HCT116 (cell line): ENCODE measurements around the gene TDRD7.

Source experiments
- ELF1 ChIP-seq: IDR thresholded peaks from 2 replicates; pipeline ENCODE4 v1.6.1; 2012; ENCODE audit warnings: low read depth, borderline replicate concordance
- EZH2 ChIP-seq: fragments of 200-600 bp; sonication (generic); IDR thresholded peaks from 2 replicates; pipeline ENCODE4 v1.6.1; 2017; ENCODE audit warnings: antibody characterized with exemption, mixed run types
- JUND ChIP-seq: IDR thresholded peaks from 2 replicates; pipeline ENCODE4 v1.6.1; 2012
- POLR2AphosphoS5 ChIP-seq: IDR thresholded peaks from 2 replicates; pipeline ENCODE4 v1.6.1; 2011; ENCODE audit warnings: mild to moderate bottlenecking, low read depth, low read length, moderate library complexity
- TF ChIP-seq, protein P1 (sequence below), 3 experiments: fragments of 200-600 bp in 1 of 3; sonication (generic) in 1 of 3; IDR thresholded peaks in 2 of 3; conservative IDR thresholded peaks in 1 of 3; 2 replicates each; pipeline ENCODE4 v1.5.1; 2012 to 2017; ENCODE audit warnings: low read depth in 2 of 3, low read length in 2 of 3, antibody characterized with exemption in 1 of 3, borderline replicate concordance in 1 of 3, control low read depth in 1 of 3, mild to moderate bottlenecking in 1 of 3, mixed read lengths in 1 of 3, mixed run types in 1 of 3, moderate library complexity in 1 of 3; ENCODE audit not compliant: insufficient read depth in 1 of 3

DNA sequence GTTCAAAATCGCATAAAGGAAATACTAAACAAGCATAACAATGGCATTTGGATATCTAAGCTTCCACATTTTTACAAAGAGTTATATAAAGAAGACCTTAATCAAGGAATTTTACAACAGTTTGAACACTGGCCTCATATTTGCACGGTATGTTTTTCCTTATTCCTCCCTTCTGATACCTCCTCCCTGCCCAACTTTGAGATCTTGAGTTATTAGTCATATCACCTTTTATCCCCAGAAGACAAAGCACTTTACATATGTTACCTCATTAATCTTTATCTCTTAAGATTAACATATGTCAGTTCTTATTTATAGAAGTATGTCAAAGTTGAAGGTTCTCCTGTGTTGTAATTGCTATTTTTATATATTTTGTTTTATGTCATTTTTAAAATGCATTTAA, 29.8 kb downstream of the TDRD7 start:
- TF ChIP-seq, protein P1, sequence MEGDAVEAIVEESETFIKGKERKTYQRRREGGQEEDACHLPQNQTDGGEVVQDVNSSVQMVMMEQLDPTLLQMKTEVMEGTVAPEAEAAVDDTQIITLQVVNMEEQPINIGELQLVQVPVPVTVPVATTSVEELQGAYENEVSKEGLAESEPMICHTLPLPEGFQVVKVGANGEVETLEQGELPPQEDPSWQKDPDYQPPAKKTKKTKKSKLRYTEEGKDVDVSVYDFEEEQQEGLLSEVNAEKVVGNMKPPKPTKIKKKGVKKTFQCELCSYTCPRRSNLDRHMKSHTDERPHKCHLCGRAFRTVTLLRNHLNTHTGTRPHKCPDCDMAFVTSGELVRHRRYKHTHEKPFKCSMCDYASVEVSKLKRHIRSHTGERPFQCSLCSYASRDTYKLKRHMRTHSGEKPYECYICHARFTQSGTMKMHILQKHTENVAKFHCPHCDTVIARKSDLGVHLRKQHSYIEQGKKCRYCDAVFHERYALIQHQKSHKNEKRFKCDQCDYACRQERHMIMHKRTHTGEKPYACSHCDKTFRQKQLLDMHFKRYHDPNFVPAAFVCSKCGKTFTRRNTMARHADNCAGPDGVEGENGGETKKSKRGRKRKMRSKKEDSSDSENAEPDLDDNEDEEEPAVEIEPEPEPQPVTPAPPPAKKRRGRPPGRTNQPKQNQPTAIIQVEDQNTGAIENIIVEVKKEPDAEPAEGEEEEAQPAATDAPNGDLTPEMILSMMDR (IDR thresholded peaks at IDR 0.05 in 2 of 3, conservative IDR thresholded peaks at IDR 0.05 in 1 of 3; ENCODE audit: borderline replicate concordance in 1 of 3, insufficient read depth in 1 of 3, low read depth in 2 of 3, low read length in 2 of 3) = no peak
- no peak for TF ChIP-seq ELF1
- no peak for TF ChIP-seq JUND
- TF ChIP-seq EZH2 = no peak
- TF ChIP-seq POLR2AphosphoS5 = no peak
